ENCODE data around the gene AKAP1. TPM values are rescaled to one million over a fixed set of nuclear protein-coding genes. Genes with fewer than 3 reads are reported as not detected.

AKAP1 gene
- total and polyA plus RNA-seq, 2 of the 8 experiments (the other 6 are each of a cell fraction or from before 2014, with no cell fraction given) = 120 to 156 TPM

DNA sequence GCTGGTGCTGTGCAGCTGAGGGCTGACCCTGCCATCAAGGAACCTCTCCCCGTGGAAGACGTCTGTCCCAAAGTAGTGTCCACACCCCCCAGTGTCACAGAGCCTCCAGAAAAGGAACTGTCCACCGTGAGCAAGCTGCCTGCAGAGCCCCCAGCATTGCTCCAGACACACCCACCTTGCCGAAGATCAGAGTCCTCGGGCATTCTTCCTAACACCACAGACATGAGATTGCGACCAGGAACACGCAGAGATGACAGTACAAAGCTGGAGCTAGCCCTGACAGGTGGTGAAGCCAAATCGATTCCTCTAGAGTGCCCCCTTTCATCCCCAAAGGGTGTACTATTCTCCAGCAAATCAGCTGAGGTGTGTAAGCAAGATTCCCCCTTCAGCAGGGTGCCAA, 20.5 kb downstream of the AKAP1 start (continued):
- TF ChIP-seq, protein P1, sequence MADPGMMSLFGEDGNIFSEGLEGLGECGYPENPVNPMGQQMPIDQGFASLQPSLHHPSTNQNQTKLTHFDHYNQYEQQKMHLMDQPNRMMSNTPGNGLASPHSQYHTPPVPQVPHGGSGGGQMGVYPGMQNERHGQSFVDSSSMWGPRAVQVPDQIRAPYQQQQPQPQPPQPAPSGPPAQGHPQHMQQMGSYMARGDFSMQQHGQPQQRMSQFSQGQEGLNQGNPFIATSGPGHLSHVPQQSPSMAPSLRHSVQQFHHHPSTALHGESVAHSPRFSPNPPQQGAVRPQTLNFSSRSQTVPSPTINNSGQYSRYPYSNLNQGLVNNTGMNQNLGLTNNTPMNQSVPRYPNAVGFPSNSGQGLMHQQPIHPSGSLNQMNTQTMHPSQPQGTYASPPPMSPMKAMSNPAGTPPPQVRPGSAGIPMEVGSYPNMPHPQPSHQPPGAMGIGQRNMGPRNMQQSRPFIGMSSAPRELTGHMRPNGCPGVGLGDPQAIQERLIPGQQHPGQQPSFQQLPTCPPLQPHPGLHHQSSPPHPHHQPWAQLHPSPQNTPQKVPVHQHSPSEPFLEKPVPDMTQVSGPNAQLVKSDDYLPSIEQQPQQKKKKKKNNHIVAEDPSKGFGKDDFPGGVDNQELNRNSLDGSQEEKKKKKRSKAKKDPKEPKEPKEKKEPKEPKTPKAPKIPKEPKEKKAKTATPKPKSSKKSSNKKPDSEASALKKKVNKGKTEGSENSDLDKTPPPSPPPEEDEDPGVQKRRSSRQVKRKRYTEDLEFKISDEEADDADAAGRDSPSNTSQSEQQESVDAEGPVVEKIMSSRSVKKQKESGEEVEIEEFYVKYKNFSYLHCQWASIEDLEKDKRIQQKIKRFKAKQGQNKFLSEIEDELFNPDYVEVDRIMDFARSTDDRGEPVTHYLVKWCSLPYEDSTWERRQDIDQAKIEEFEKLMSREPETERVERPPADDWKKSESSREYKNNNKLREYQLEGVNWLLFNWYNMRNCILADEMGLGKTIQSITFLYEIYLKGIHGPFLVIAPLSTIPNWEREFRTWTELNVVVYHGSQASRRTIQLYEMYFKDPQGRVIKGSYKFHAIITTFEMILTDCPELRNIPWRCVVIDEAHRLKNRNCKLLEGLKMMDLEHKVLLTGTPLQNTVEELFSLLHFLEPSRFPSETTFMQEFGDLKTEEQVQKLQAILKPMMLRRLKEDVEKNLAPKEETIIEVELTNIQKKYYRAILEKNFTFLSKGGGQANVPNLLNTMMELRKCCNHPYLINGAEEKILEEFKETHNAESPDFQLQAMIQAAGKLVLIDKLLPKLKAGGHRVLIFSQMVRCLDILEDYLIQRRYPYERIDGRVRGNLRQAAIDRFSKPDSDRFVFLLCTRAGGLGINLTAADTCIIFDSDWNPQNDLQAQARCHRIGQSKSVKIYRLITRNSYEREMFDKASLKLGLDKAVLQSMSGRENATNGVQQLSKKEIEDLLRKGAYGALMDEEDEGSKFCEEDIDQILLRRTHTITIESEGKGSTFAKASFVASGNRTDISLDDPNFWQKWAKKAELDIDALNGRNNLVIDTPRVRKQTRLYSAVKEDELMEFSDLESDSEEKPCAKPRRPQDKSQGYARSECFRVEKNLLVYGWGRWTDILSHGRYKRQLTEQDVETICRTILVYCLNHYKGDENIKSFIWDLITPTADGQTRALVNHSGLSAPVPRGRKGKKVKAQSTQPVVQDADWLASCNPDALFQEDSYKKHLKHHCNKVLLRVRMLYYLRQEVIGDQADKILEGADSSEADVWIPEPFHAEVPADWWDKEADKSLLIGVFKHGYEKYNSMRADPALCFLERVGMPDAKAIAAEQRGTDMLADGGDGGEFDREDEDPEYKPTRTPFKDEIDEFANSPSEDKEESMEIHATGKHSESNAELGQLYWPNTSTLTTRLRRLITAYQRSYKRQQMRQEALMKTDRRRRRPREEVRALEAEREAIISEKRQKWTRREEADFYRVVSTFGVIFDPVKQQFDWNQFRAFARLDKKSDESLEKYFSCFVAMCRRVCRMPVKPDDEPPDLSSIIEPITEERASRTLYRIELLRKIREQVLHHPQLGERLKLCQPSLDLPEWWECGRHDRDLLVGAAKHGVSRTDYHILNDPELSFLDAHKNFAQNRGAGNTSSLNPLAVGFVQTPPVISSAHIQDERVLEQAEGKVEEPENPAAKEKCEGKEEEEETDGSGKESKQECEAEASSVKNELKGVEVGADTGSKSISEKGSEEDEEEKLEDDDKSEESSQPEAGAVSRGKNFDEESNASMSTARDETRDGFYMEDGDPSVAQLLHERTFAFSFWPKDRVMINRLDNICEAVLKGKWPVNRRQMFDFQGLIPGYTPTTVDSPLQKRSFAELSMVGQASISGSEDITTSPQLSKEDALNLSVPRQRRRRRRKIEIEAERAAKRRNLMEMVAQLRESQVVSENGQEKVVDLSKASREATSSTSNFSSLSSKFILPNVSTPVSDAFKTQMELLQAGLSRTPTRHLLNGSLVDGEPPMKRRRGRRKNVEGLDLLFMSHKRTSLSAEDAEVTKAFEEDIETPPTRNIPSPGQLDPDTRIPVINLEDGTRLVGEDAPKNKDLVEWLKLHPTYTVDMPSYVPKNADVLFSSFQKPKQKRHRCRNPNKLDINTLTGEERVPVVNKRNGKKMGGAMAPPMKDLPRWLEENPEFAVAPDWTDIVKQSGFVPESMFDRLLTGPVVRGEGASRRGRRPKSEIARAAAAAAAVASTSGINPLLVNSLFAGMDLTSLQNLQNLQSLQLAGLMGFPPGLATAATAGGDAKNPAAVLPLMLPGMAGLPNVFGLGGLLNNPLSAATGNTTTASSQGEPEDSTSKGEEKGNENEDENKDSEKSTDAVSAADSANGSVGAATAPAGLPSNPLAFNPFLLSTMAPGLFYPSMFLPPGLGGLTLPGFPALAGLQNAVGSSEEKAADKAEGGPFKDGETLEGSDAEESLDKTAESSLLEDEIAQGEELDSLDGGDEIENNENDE (IDR thresholded peaks at IDR 0.05; ENCODE audit: insufficient replicate concordance, low read length) = no peak
- TF ChIP-seq SP4 (IDR thresholded peaks at IDR 0.05; ENCODE audit: low read length) = no peak
- TF ChIP-seq, protein P2, sequence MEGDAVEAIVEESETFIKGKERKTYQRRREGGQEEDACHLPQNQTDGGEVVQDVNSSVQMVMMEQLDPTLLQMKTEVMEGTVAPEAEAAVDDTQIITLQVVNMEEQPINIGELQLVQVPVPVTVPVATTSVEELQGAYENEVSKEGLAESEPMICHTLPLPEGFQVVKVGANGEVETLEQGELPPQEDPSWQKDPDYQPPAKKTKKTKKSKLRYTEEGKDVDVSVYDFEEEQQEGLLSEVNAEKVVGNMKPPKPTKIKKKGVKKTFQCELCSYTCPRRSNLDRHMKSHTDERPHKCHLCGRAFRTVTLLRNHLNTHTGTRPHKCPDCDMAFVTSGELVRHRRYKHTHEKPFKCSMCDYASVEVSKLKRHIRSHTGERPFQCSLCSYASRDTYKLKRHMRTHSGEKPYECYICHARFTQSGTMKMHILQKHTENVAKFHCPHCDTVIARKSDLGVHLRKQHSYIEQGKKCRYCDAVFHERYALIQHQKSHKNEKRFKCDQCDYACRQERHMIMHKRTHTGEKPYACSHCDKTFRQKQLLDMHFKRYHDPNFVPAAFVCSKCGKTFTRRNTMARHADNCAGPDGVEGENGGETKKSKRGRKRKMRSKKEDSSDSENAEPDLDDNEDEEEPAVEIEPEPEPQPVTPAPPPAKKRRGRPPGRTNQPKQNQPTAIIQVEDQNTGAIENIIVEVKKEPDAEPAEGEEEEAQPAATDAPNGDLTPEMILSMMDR (IDR thresholded peaks at IDR 0.05; ENCODE audit: control extremely low read depth in 1 of 3, insufficient read depth in 1 of 3, low read depth in 1 of 3, low read length in 3 of 3) = no peak
- TF ChIP-seq POLR2AphosphoS5 (IDR thresholded peaks at IDR 0.05; ENCODE audit: low read depth, low read length) = no peak

Measured in H1 (cell line).